Endodermal cell (in vitro differentiated cells): Measurements from ENCODE around the gene CNTN4. TPM values are rescaled to one million over a fixed set of nuclear protein-coding genes. Genes with fewer than 3 reads are reported as not detected.
A peak's percentile ranks its signal among the peaks of the same experiment; 100 is the strongest.

Experiments used
- DNase-seq: peaks from one replicate; pipeline ENCODE4 v3.0.0-alpha.2; 2017
- H3K27ac ChIP-seq: 2 replicates; pipeline ENCODE4 v1.5.1; 2013; ENCODE audit warnings: mild to moderate bottlenecking, low read depth, low read length, moderate library complexity
- H3K27me3 ChIP-seq: 2 replicates; pipeline ENCODE4 v1.6.1; 2013; ENCODE audit warnings: mild to moderate bottlenecking, low read length, moderate library complexity; ENCODE audit not compliant: insufficient read depth, control insufficient read depth, poor library complexity, severe bottlenecking
- H3K36me3 ChIP-seq: 2 replicates; pipeline ENCODE4 v1.7.0; 2013; ENCODE audit warnings: mild to moderate bottlenecking, low read length, moderate library complexity; ENCODE audit not compliant: control insufficient read depth, insufficient read depth
- H3K4me1 ChIP-seq: one replicate; pipeline ENCODE4 v1.7.0; 2013; ENCODE audit warnings: low read length; ENCODE audit not compliant: control insufficient read depth, insufficient read depth
- H3K4me3 ChIP-seq: 2 replicates; pipeline ENCODE4 v1.5.1; 2013; ENCODE audit warnings: mild to moderate bottlenecking, low read length, moderate library complexity
- H3K9ac ChIP-seq: 2 replicates; pipeline ENCODE4 v1.6.1; 2013; ENCODE audit warnings: mild to moderate bottlenecking, low read length, moderate library complexity; ENCODE audit not compliant: poor library complexity, severe bottlenecking; ENCODE audit errors: extremely low read depth
- H3K9me3 ChIP-seq: 2 replicates; pipeline ENCODE4 v1.6.1; 2013; ENCODE audit warnings: mild to moderate bottlenecking, low read length, moderate library complexity; ENCODE audit not compliant: control insufficient read depth
- H3K27ac Mint-ChIP-seq: 2 replicates; pipeline ENCODE4 v1.8.0; 2020; ENCODE audit warnings: mixed read lengths
- H3K27me3 Mint-ChIP-seq: 2 replicates; pipeline ENCODE4 v1.8.0; 2021; ENCODE audit warnings: mild to moderate bottlenecking, mixed read lengths; ENCODE audit not compliant: insufficient read depth
- H3K36me3 Mint-ChIP-seq: 2 replicates; pipeline ENCODE4 v1.8.0; 2020; ENCODE audit warnings: low read depth, mixed read lengths
- H3K4me1 Mint-ChIP-seq: 2 replicates; pipeline ENCODE4 v1.8.0; 2020; ENCODE audit warnings: mixed read lengths
- H3K4me3 Mint-ChIP-seq: 2 replicates; pipeline ENCODE4 v1.8.0; 2020; ENCODE audit warnings: mild to moderate bottlenecking, moderate library complexity, mixed read lengths
- H3K9me3 Mint-ChIP-seq: 2 replicates; pipeline ENCODE4 v1.8.0; 2020; ENCODE audit warnings: mild to moderate bottlenecking, mixed read lengths
- WGBS, 2 experiments: methylation state at CpG; one replicate each; pipeline versions ENCODE4 v1.1.5 to v1.1.7; 2013; ENCODE audit warnings: missing lambda C conversion rate in 2 of 2, mixed read lengths in 1 of 2; ENCODE audit not compliant: insufficient coverage in 1 of 2, insufficient read length in 1 of 2; 5-methylcytosine and 5-hydroxymethylcytosine counted together
- total RNA-seq, 2 donors: library from RNA; stranded (reverse); fragmentation: NEBNext Ultra II Directional in 1 of 2; extraction: Animal tissue kit (Norgen Biotek cat#: 25700) in 1 of 2; gene quantifications; 2 replicates in 1 of 2; 3 replicates in 1 of 2; pipeline ENCODE4 v1.2.1, GENCODE V29; 2021
- TF ChIP-seq, protein P1 (sequence below): fragments of 200-600 bp; sonication (generic); conservative IDR thresholded peaks from 2 replicates; pipeline ENCODE4 v1.5.0; 2021; ENCODE audit warnings: antibody characterized with exemption, mild to moderate bottlenecking

The CNTN4 gene
- total RNA-seq, 2 donors from 2014 or later = 10.8 to 11.1 TPM

GRCh38 chr3:2976212-2976611, 877.5 kb downstream of the CNTN4 start:
- Histone ChIP-seq H3K4me3 (no peak overlapping the region), H3K9me3 (no peaks in the 10 kb centered on the region), H3K36me3 (no peaks in the 10 kb centered on the region), H3K27ac (no peak overlapping the region), H3K9ac (no peak overlapping the region), H3K4me1 (peaks cover 4% of the 10 kb centered on the region), H3K27me3 (no peaks in the 10 kb centered on the region)
- Mint-ChIP-seq H3K36me3 (no peaks in the 10 kb centered on the region), H3K27me3 (no peaks in the 10 kb centered on the region), H3K9me3 (no peaks in the 10 kb centered on the region), H3K4me1 (peaks cover 16% of the 10 kb centered on the region), H3K27ac (no peak overlapping the region), H3K4me3 (no peak overlapping the region)
- DNase-seq = no peak
- WGBS, 2 experiments = 92 to 96% methylated on average over 3 of the region's 3 CpGs
- TF ChIP-seq, protein P1, sequence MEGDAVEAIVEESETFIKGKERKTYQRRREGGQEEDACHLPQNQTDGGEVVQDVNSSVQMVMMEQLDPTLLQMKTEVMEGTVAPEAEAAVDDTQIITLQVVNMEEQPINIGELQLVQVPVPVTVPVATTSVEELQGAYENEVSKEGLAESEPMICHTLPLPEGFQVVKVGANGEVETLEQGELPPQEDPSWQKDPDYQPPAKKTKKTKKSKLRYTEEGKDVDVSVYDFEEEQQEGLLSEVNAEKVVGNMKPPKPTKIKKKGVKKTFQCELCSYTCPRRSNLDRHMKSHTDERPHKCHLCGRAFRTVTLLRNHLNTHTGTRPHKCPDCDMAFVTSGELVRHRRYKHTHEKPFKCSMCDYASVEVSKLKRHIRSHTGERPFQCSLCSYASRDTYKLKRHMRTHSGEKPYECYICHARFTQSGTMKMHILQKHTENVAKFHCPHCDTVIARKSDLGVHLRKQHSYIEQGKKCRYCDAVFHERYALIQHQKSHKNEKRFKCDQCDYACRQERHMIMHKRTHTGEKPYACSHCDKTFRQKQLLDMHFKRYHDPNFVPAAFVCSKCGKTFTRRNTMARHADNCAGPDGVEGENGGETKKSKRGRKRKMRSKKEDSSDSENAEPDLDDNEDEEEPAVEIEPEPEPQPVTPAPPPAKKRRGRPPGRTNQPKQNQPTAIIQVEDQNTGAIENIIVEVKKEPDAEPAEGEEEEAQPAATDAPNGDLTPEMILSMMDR = no peak

DNA sequence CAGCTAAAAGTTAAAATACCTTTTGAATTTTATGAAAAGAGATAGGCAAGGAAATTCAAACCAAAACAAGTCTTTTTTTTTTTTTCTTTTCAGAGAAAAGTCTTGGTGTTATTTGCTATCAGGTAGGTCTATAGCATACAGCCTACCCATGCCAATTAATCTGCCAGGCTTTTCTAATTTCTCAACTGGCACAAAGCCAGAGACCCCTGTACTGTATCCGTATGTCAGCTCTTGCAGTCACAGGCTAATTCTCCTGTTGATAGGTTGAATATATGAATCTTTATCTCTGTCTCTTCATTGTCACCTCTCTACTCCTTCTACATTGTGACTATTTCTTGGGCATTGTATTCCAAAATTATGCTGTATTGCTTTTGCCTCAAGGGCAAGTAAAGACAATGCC, 878.1 kb downstream of the CNTN4 start:
- TF ChIP-seq, protein P1 = no peak
- H3K4me1 Mint-ChIP-seq = peaks cover 16% of the 10 kb centered on the region
- no peaks in the 10 kb centered on the region for H3K36me3 Mint-ChIP-seq
- Histone ChIP-seq H3K9ac (no peak overlapping the region), H3K36me3 (no peaks in the 10 kb centered on the region), H3K27ac (no peak overlapping the region), H3K9me3 (no peaks in the 10 kb centered on the region), H3K4me1 (peaks cover 4% of the 10 kb centered on the region), H3K4me3 (no peak overlapping the region), H3K27me3 (no peaks in the 10 kb centered on the region)
- H3K9me3 Mint-ChIP-seq = no peaks in the 10 kb centered on the region
- 100% methylated on average over 1 of the region's 1 CpG; no CpG with 5 or more reads in 1 of the 2 experiments for WGBS, 2 experiments
- no peak overlapping the region for H3K27ac Mint-ChIP-seq
- no peak for DNase-seq
- no peaks in the 10 kb centered on the region for H3K27me3 Mint-ChIP-seq
- no peak overlapping the region for H3K4me3 Mint-ChIP-seq

GRCh38 chr3:2978977-2979732, 880.5 kb downstream of the CNTN4 start:
- no peak overlapping the region for H3K27ac Mint-ChIP-seq
- no peak overlapping the region for H3K27ac ChIP-seq
- TF ChIP-seq, protein P1 = peak; percentile 25
- H3K36me3 Mint-ChIP-seq = no peaks in the 10 kb centered on the region
- H3K36me3 ChIP-seq = no peaks in the 10 kb centered on the region
- DNase-seq = peak; percentile 73
- H3K4me1 ChIP-seq = peaks cover 4% of the 10 kb centered on the region
- H3K27me3 ChIP-seq = no peaks in the 10 kb centered on the region
- no peaks in the 10 kb centered on the region for H3K27me3 Mint-ChIP-seq
- 34 to 35% methylated on average over 6 to 9 of the region's 9 CpGs for WGBS, 2 experiments
- H3K4me3 ChIP-seq = no peak overlapping the region
- no peaks in the 10 kb centered on the region for H3K9me3 ChIP-seq
- no peak overlapping the region for H3K9ac ChIP-seq
- peak overlapping the region; percentile 16 for H3K4me3 Mint-ChIP-seq
- no peaks in the 10 kb centered on the region for H3K9me3 Mint-ChIP-seq
- peaks cover 18% of the 10 kb centered on the region for H3K4me1 Mint-ChIP-seq
